HepG2 (cell line): ENCODE measurements around the gene CD68. TPM values are rescaled to one million over a fixed set of nuclear protein-coding genes. Genes with fewer than 3 reads are reported as not detected.

Source experiments
- AGO1 ChIP-seq: fragments of 200-400 bp; formaldehyde crosslinking; IDR thresholded peaks from 2 replicates; pipeline ENCODE4 v1.6.1; 2017; ENCODE audit warnings: mild to moderate bottlenecking, low read depth, low read length, moderate library complexity; ENCODE audit not compliant: poor library complexity, severe bottlenecking
- AGO2 ChIP-seq: fragments of 200-400 bp; formaldehyde crosslinking; optimal IDR thresholded peaks from 2 replicates; pipeline ENCODE3; 2017; ENCODE audit warnings: mild to moderate bottlenecking, low read depth, low read length, moderate library complexity
- FOXM1 ChIP-seq: sonication (generic); formaldehyde crosslinking; IDR thresholded peaks from 2 replicates; pipeline ENCODE4 v1.5.0; 2020; ENCODE audit warnings: missing genetic modification reagents
- HOXA3 ChIP-seq: sonication (generic); formaldehyde crosslinking; IDR thresholded peaks from 2 replicates; pipeline ENCODE4 v1.5.0; 2020; ENCODE audit warnings: missing genetic modification reagents
- KAT8 ChIP-seq: IDR thresholded peaks from 2 replicates; pipeline ENCODE4 v1.6.1; 2016; ENCODE audit warnings: missing genetic modification reagents, missing compliant biosample characterization
- KDM5A ChIP-seq: fragments of 200-600 bp; sonication (generic); IDR thresholded peaks from 2 replicates; pipeline ENCODE4 v1.7.0; 2018; ENCODE audit warnings: antibody characterized with exemption, mild to moderate bottlenecking, low read length, borderline replicate concordance
- MAX ChIP-seq: IDR thresholded peaks from 2 replicates; pipeline ENCODE4 v1.6.1; 2012; ENCODE audit warnings: inconsistent platforms
- PLSCR1 ChIP-seq: sonication (generic); formaldehyde crosslinking; IDR thresholded peaks from 2 replicates; pipeline ENCODE4 v1.5.0; 2020; ENCODE audit warnings: missing genetic modification reagents, mild to moderate bottlenecking, borderline replicate concordance
- RBFOX2 ChIP-seq: fragments of 200-400 bp; formaldehyde crosslinking; IDR thresholded peaks from 2 replicates; pipeline ENCODE4 v1.6.1; 2017; ENCODE audit warnings: low read depth, mild to moderate bottlenecking, low read length
- REXO4 ChIP-seq: sonication (generic); formaldehyde crosslinking; IDR thresholded peaks from 2 replicates; pipeline ENCODE4 v1.8.0; 2022; ENCODE audit warnings: missing genetic modification reagents, mild to moderate bottlenecking, borderline replicate concordance
- SMYD3 ChIP-seq: sonication (generic); formaldehyde crosslinking; IDR thresholded peaks from 2 replicates; pipeline ENCODE4 v1.8.1; 2023; ENCODE audit warnings: mild to moderate bottlenecking, missing genetic modification reagents
- SP5 ChIP-seq: IDR thresholded peaks from 2 replicates; pipeline ENCODE4 v1.6.1; 2016; ENCODE audit warnings: low read depth, borderline replicate concordance
- TAF1 ChIP-seq: sonication (generic); formaldehyde crosslinking; IDR thresholded peaks from 2 replicates; pipeline ENCODE4 v1.4.0; 2020; ENCODE audit warnings: missing genetic modification reagents
- TERF1 ChIP-seq: sonication (generic); formaldehyde crosslinking; IDR thresholded peaks from 2 replicates; pipeline ENCODE4 v1.8.0; 2022; ENCODE audit warnings: mild to moderate bottlenecking, missing genetic modification reagents, moderate library complexity
- ZBTB3 ChIP-seq: sonication (generic); formaldehyde crosslinking; IDR thresholded peaks from 2 replicates; pipeline ENCODE4 v1.4.0; 2020; ENCODE audit warnings: low read depth, mild to moderate bottlenecking, moderate library complexity, missing genetic modification reagents, borderline replicate concordance
- ZBTB38 ChIP-seq: sonication (generic); formaldehyde crosslinking; IDR thresholded peaks from 2 replicates; pipeline ENCODE4 v1.5.1; 2020; ENCODE audit warnings: mild to moderate bottlenecking, missing genetic modification reagents
- ZFP91 ChIP-seq: sonication (generic); formaldehyde crosslinking; IDR thresholded peaks from 2 replicates; pipeline ENCODE4 v1.9.0; 2022; ENCODE audit warnings: missing genetic modification reagents, mild to moderate bottlenecking, borderline replicate concordance
- ZFY ChIP-seq: sonication (generic); formaldehyde crosslinking; IDR thresholded peaks from 2 replicates; pipeline ENCODE4 v1.4.0; 2020; ENCODE audit warnings: missing genetic modification reagents
- ZGPAT ChIP-seq: IDR thresholded peaks from 2 replicates; pipeline ENCODE4 v1.6.1; 2016; ENCODE audit warnings: mild to moderate bottlenecking
- ZMYM4 ChIP-seq: sonication (generic); formaldehyde crosslinking; IDR thresholded peaks from 2 replicates; pipeline ENCODE4 v1.8.1; 2023; ENCODE audit warnings: mild to moderate bottlenecking, missing genetic modification reagents
- ZNF589 ChIP-seq: sonication (generic); formaldehyde crosslinking; conservative IDR thresholded peaks from 2 replicates; pipeline ENCODE4 v1.8.0; 2022; ENCODE audit warnings: mild to moderate bottlenecking, moderate library complexity, missing genetic modification reagents
- ZNF740 ChIP-seq: sonication (generic); formaldehyde crosslinking; IDR thresholded peaks from 2 replicates; pipeline ENCODE4 v1.4.0; 2020; ENCODE audit warnings: missing genetic modification reagents
- ZNF776 ChIP-seq: sonication (generic); formaldehyde crosslinking; IDR thresholded peaks from 2 replicates; pipeline ENCODE4 v1.4.0; 2020; ENCODE audit warnings: mild to moderate bottlenecking, missing genetic modification reagents
- ZSCAN31 ChIP-seq: sonication (generic); formaldehyde crosslinking; IDR thresholded peaks from 2 replicates; pipeline ENCODE4 v1.5.0; 2020; ENCODE audit warnings: low read depth, mild to moderate bottlenecking, missing genetic modification reagents
- polyA plus RNA-seq, 8 experiments: library from polyadenylated mRNA; depleted of rRNA in 3 of 8; stranded (reverse) in 7 of 8; unstranded in 1 of 8; fragments of >200 nt; fragmentation: Illumina TruSeq in 4 of 8; extraction: Trizol in 4 of 8; gene quantifications; 2 replicates each; pipeline versions ENCODE4 v1.2.1 to v1.2.3, GENCODE V29; 2011 to 2016; ENCODE audit warnings: low read depth in 4 of 8, missing spikeins in 1 of 8, mixed read lengths in 1 of 8; ENCODE audit not compliant: insufficient read depth in 1 of 8
- total RNA-seq, 5 experiments: library from RNA; depleted of rRNA; stranded (reverse); fragments of >200 nt; fragmentation: Illumina TruSeq; extraction: Trizol; gene quantifications; 2 replicates each; pipeline ENCODE4 v1.2.3, GENCODE V29; 2016; ENCODE audit warnings: low read depth in 1 of 5

CD68 gene
- total and polyA plus RNA-seq, 2 of the 13 experiments (the other 11 are each of a cell fraction or from before 2014, with no cell fraction given) = 10.3 to 104 TPM

GRCh38 chr17:7548585-7549400 lies 30.6 kb upstream of the CD68 start, which contains the start of gene TNFSF12 (continued):
- TF ChIP-seq ZFP91 (CRISPR knock-in tag) = peak; percentile 43; the same call in 1 of the 2 replicates
- TF ChIP-seq ZNF589 = no peak
- peak; percentile 44; the same call in 1 of the 2 replicates for TF ChIP-seq TAF1
- TF ChIP-seq ZNF740 = peak; percentile 23; the same call in 1 of the 2 replicates
- TF ChIP-seq AGO2 = no peak
- no peak for TF ChIP-seq ZBTB3 (CRISPR knock-in tag)
- peak; percentile 18; the same call in 1 of the 2 replicates for TF ChIP-seq KAT8 (CRISPR knock-in tag)
- TF ChIP-seq ZNF776 (CRISPR knock-in tag) = no peak
- TF ChIP-seq TERF1 (CRISPR knock-in tag) = no peak
- 0 out of 2 replicates have a peak, but pooled peaks have one; percentile 35 for TF ChIP-seq SMYD3
- peak; percentile 54 for TF ChIP-seq RBFOX2
- TF ChIP-seq REXO4 (CRISPR knock-in tag) = no peak
- TF ChIP-seq KDM5A = no peak
- no peak for TF ChIP-seq ZMYM4 (CRISPR knock-in tag)
- TF ChIP-seq ZBTB38 (CRISPR knock-in tag) = 0 out of 2 replicates have a peak, but pooled peaks have one; percentile 24
- peak; percentile 45; the same call in 1 of the 2 replicates for TF ChIP-seq SP5 (CRISPR knock-in tag)
- peak; percentile 10; the same call in 1 of the 2 replicates for TF ChIP-seq HOXA3
- TF ChIP-seq AGO1 = no peak
- TF ChIP-seq MAX = peak; percentile 50; the same call in 1 of the 2 replicates
- TF ChIP-seq ZSCAN31 (CRISPR knock-in tag) = peak; percentile 53; the same call in 1 of the 2 replicates
- no peak for TF ChIP-seq PLSCR1 (CRISPR knock-in tag)
- TF ChIP-seq ZGPAT (CRISPR knock-in tag) = 0 out of 2 replicates have a peak, but pooled peaks have one; percentile 31
- TF ChIP-seq ZFY (CRISPR knock-in tag) = peak; percentile 10
- no peak for TF ChIP-seq FOXM1 (CRISPR knock-in tag)
